ENCODE results near the gene OSBPL9. TPM values are rescaled to one million over a fixed set of nuclear protein-coding genes. Genes with fewer than 3 reads are reported as not detected.

Gene OSBPL9
- total and polyA plus RNA-seq, 9 of the 15 experiments (the other 6 are each of a cell fraction or from before 2014, with no cell fraction given), result 43.9 to 217 (median 170) TPM

- TF ChIP-seq NONO (IDR thresholded peaks at IDR 0.05; ENCODE audit: low read depth in 2 of 2, low read length in 1 of 2), result peak; percentile 50 to 76; a peak in 2 of 4 replicates
- TF ChIP-seq ZFP36 (IDR thresholded peaks at IDR 0.05; ENCODE audit: low read depth, low read length, partially characterized antibody), result no peak
- TF ChIP-seq, protein P1, sequence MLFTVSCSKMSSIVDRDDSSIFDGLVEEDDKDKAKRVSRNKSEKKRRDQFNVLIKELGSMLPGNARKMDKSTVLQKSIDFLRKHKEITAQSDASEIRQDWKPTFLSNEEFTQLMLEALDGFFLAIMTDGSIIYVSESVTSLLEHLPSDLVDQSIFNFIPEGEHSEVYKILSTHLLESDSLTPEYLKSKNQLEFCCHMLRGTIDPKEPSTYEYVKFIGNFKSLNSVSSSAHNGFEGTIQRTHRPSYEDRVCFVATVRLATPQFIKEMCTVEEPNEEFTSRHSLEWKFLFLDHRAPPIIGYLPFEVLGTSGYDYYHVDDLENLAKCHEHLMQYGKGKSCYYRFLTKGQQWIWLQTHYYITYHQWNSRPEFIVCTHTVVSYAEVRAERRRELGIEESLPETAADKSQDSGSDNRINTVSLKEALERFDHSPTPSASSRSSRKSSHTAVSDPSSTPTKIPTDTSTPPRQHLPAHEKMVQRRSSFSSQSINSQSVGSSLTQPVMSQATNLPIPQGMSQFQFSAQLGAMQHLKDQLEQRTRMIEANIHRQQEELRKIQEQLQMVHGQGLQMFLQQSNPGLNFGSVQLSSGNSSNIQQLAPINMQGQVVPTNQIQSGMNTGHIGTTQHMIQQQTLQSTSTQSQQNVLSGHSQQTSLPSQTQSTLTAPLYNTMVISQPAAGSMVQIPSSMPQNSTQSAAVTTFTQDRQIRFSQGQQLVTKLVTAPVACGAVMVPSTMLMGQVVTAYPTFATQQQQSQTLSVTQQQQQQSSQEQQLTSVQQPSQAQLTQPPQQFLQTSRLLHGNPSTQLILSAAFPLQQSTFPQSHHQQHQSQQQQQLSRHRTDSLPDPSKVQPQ (CRISPR knock-in tag; IDR thresholded peaks at IDR 0.05; ENCODE audit: borderline replicate concordance), result no peak
- TF ChIP-seq HNRNPK (IDR thresholded peaks at IDR 0.05; ENCODE audit: low read depth, low read length, poor library complexity, severe bottlenecking), result no peak
- peak; percentile 26 to 86 for TF ChIP-seq E2F6 (IDR thresholded peaks at IDR 0.05; ENCODE audit: borderline replicate concordance in 1 of 2, extremely low read depth in 1 of 2, insufficient read depth in 1 of 2, insufficient read length in 1 of 2, low read depth in 1 of 2, low read length in 1 of 2, poor library complexity in 1 of 2, severe bottlenecking in 1 of 2)
- TF ChIP-seq MIER1 (IDR thresholded peaks at IDR 0.05; ENCODE audit: low read depth), result no peak
- TF ChIP-seq EGR1 (conservative IDR thresholded peaks at IDR 0.05), result peak; percentile 61
- 0 out of 2 replicates have a peak, but pooled peaks have one; percentile 66 for TF ChIP-seq OTX1 (CRISPR knock-in tag; IDR thresholded peaks at IDR 0.05)
- no peak for TF ChIP-seq KLF10 (CRISPR knock-in tag; IDR thresholded peaks at IDR 0.05)
- TF ChIP-seq, protein P2, sequence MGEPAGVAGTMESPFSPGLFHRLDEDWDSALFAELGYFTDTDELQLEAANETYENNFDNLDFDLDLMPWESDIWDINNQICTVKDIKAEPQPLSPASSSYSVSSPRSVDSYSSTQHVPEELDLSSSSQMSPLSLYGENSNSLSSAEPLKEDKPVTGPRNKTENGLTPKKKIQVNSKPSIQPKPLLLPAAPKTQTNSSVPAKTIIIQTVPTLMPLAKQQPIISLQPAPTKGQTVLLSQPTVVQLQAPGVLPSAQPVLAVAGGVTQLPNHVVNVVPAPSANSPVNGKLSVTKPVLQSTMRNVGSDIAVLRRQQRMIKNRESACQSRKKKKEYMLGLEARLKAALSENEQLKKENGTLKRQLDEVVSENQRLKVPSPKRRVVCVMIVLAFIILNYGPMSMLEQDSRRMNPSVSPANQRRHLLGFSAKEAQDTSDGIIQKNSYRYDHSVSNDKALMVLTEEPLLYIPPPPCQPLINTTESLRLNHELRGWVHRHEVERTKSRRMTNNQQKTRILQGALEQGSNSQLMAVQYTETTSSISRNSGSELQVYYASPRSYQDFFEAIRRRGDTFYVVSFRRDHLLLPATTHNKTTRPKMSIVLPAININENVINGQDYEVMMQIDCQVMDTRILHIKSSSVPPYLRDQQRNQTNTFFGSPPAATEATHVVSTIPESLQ (CRISPR knock-in tag; IDR thresholded peaks at IDR 0.05), result 0 out of 2 replicates have a peak, but pooled peaks have one; percentile 89
- no peak; the same call in 1 of the 2 replicates for TF ChIP-seq MITF (IDR thresholded peaks at IDR 0.05)
- no peak for TF ChIP-seq ZNF347 (CRISPR knock-in tag; IDR thresholded peaks at IDR 0.05; ENCODE audit: low read depth)
- TF ChIP-seq, protein P3, sequence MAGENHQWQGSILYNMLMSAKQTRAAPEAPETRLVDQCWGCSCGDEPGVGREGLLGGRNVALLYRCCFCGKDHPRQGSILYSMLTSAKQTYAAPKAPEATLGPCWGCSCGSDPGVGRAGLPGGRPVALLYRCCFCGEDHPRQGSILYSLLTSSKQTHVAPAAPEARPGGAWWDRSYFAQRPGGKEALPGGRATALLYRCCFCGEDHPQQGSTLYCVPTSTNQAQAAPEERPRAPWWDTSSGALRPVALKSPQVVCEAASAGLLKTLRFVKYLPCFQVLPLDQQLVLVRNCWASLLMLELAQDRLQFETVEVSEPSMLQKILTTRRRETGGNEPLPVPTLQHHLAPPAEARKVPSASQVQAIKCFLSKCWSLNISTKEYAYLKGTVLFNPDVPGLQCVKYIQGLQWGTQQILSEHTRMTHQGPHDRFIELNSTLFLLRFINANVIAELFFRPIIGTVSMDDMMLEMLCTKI (IDR thresholded peaks at IDR 0.05; ENCODE audit: partially characterized antibody), result no peak
- TF ChIP-seq MAFF (IDR thresholded peaks at IDR 0.05; ENCODE audit: low read length), result no peak
- TF ChIP-seq RBM17 (IDR thresholded peaks at IDR 0.05; ENCODE audit: borderline replicate concordance, low read depth, low read length), result no peak
- TF ChIP-seq BRD9 (IDR thresholded peaks at IDR 0.05; ENCODE audit: low read depth, partially characterized antibody), result peak; percentile 58
- no peak for TF ChIP-seq ZNF551 (CRISPR knock-in tag; IDR thresholded peaks at IDR 0.05)
- TF ChIP-seq SNIP1 (IDR thresholded peaks at IDR 0.05; ENCODE audit: low read depth), result no peak
- TF ChIP-seq ZZZ3 (IDR thresholded peaks at IDR 0.05), result no peak
Observed at GRCh38 chr1:51729156-51729823, 112.4 kb downstream of the OSBPL9 start (continued).
